Measurements from ENCODE around the gene QRSL1. TPM values are rescaled to one million over a fixed set of nuclear protein-coding genes. Genes with fewer than 3 reads are reported as not detected.

The QRSL1 gene
- total and polyA plus RNA-seq, 10 of the 15 experiments (the other 5 are each of a cell fraction or from before 2014, with no cell fraction given), result 11.9 to 23.5 (median 15.5) TPM

DNA sequence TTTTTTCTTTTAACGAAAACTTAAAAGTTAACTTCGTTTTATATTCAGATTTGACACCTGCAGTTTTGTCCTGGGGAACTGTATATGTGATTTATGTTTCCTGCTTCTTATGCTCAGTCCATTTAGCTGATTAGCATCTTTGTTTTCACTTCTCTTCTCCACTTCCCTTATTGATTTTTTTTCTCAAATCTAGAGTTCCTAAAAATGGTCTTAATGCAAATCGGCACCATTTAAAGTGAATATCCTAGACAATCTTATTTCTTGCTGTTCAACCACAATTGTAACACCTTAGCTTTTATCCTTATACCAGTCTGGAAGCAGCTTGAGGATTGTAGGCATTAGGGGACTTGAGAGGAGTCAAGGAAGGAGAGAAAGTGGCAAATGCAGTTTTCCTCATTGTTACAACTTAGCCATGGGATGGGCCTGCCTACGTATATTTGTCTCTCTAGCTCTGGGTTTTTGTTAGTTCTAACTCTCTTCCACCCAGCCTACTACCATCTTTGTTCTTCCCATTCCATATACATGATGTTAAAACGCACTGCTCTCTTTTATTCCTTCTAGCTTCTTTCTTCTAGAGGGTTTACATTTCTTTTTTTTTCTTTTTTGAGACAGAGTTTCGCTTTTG lies 8.5 kb downstream of the QRSL1 start (continued):
- TF ChIP-seq NR2F1 (conservative IDR thresholded peaks at IDR 0.05), result no peak
- TF ChIP-seq CUX1 (IDR thresholded peaks at IDR 0.05; ENCODE audit: insufficient replicate concordance, low read depth, low read length), result peak; percentile 67
- TF ChIP-seq ZBTB11 (CRISPR knock-in tag; IDR thresholded peaks at IDR 0.05), result no peak
- TF ChIP-seq GABPA (IDR thresholded peaks at IDR 0.05; ENCODE audit: low read depth), result no peak
- TF ChIP-seq SMARCA5 (IDR thresholded peaks at IDR 0.05), result no peak
- TF ChIP-seq ELK1 (IDR thresholded peaks at IDR 0.05; ENCODE audit: low read depth, low read length), result no peak
- TF ChIP-seq SUZ12 (IDR thresholded peaks at IDR 0.05; ENCODE audit: unreplicated experiment), result no peak
- TF ChIP-seq POU2F2 (IDR thresholded peaks at IDR 0.05; ENCODE audit: borderline replicate concordance, low read depth, low read length), result peak; percentile 22; the same call in 1 of the 3 replicates
- peak; percentile 33; the same call in 1 of the 2 replicates for TF ChIP-seq CREM (IDR thresholded peaks at IDR 0.05; ENCODE audit: low read depth)
- TF ChIP-seq HDAC2 (IDR thresholded peaks at IDR 0.05), result no peak
- no peak for TF ChIP-seq NRF1 (conservative IDR thresholded peaks at IDR 0.05; ENCODE audit: low read depth, low read length)
- no peak for TF ChIP-seq CBX3 (IDR thresholded peaks at IDR 0.05; ENCODE audit: borderline replicate concordance, low read depth)
- TF ChIP-seq, protein P1, sequence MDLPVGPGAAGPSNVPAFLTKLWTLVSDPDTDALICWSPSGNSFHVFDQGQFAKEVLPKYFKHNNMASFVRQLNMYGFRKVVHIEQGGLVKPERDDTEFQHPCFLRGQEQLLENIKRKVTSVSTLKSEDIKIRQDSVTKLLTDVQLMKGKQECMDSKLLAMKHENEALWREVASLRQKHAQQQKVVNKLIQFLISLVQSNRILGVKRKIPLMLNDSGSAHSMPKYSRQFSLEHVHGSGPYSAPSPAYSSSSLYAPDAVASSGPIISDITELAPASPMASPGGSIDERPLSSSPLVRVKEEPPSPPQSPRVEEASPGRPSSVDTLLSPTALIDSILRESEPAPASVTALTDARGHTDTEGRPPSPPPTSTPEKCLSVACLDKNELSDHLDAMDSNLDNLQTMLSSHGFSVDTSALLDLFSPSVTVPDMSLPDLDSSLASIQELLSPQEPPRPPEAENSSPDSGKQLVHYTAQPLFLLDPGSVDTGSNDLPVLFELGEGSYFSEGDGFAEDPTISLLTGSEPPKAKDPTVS (IDR thresholded peaks at IDR 0.05; ENCODE audit: low read depth, low read length), result no peak
- no peak for TF ChIP-seq E2F8 (IDR thresholded peaks at IDR 0.05; ENCODE audit: low read depth, partially characterized antibody)
- TF ChIP-seq RB1 (IDR thresholded peaks at IDR 0.05; ENCODE audit: borderline replicate concordance), result no peak

Data from GM12878 (cell line).